Measurements from ENCODE around the gene TBL1Y. TPM values are rescaled to one million over a fixed set of nuclear protein-coding genes. Genes with fewer than 3 reads are reported as not detected.
A peak's percentile ranks its signal among the peaks of the same experiment; 100 is the strongest.

TBL1Y gene
- total RNA-seq, 1 experiment from 2014 or later = not detected

GRCh38 chrY:6935497-6935896 lies 25.0 kb downstream of the TBL1Y start:
- Histone ChIP-seq H3K9me3 (replicated peaks) (no peaks in the 10 kb centered on the region), H3K4me1 (replicated peaks) (no peaks in the 10 kb centered on the region), H3K4me3 (no peak overlapping the region), H3K27me3 (replicated peaks) (no peaks in the 10 kb centered on the region), H3K27ac (no peak overlapping the region), H3K36me3 (no peaks in the 10 kb centered on the region)
- no peak for DNase-seq (ENCODE audit: low read depth in 1 of 2, low spot score in 2 of 2)

- no peak for DNase-seq (ENCODE audit: low read depth in 1 of 2, low spot score in 2 of 2)
- H3K4me3 ChIP-seq = no peak overlapping the region
- no peaks in the 10 kb centered on the region for H3K27me3 ChIP-seq (replicated peaks)
- H3K36me3 ChIP-seq = no peaks in the 10 kb centered on the region
- no peak overlapping the region for H3K27ac ChIP-seq
- H3K4me1 ChIP-seq (replicated peaks) = no peaks in the 10 kb centered on the region
- H3K9me3 ChIP-seq (replicated peaks) = no peaks in the 10 kb centered on the region
Observed at GRCh38 chrY:6947695-6948094, 37.2 kb downstream of the TBL1Y start.

DNA sequence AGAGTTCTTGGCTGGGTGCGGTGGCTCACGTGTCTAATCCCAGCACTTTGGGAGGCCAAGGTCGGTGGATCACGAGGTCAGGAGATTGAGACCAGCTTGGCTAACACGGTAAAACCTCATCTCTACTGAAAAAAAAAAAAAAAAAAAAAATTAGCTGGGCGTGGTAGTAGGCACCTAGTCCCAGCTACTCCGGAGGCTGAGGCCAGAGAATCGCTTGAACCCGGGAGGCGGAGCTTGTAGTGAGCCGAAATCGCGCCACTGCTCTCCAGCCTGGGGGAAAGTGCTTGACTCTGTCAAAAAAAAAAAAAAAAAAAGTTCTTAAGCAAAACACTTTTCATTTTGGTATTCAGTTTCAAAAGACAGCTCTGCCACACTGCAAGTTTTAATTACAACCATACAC lies 37.9 kb downstream of the TBL1Y start:
- no peak overlapping the region for H3K4me3 ChIP-seq

GRCh38 chrY:6949947-6950346 lies 39.5 kb downstream of the TBL1Y start:
- no peaks in the 10 kb centered on the region for H3K27me3 ChIP-seq (replicated peaks)
- H3K27ac ChIP-seq = no peak overlapping the region
- H3K36me3 ChIP-seq = no peaks in the 10 kb centered on the region
- no peaks in the 10 kb centered on the region for H3K4me1 ChIP-seq (replicated peaks)
- no peaks in the 10 kb centered on the region for H3K9me3 ChIP-seq (replicated peaks)
- DNase-seq (ENCODE audit: low read depth in 1 of 2, low spot score in 2 of 2) = no peak
- no peak overlapping the region for H3K4me3 ChIP-seq

More for the DNA sequence above, 37.9 kb downstream of the TBL1Y start:
- no peak overlapping the region for H3K27ac ChIP-seq
- no peaks in the 10 kb centered on the region for H3K36me3 ChIP-seq
- H3K9me3 ChIP-seq (replicated peaks) = no peaks in the 10 kb centered on the region
- no peak for DNase-seq (ENCODE audit: low read depth in 1 of 2, low spot score in 2 of 2)
- no peaks in the 10 kb centered on the region for H3K4me1 ChIP-seq (replicated peaks)
- H3K27me3 ChIP-seq (replicated peaks) = no peaks in the 10 kb centered on the region

DNA sequence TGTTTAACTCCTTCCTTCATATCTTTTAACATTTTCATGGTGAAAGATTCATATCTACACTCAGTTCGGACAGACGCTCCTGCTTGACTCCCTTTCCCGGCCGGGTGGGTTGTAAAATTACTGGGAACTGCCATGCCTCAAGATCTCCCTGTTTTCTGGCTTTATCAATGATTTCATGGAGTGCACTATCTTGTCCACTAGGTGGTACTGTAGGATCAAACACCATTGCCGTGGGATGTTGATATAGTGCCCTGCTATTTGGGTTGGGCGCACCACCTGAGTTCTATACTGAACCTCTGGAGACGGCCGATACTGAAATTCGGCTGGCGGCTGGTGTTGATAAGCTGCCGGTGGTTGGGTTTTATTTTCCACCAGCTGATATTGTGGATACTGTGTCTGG lies 54.2 kb downstream of the TBL1Y start:
- Histone ChIP-seq H3K27ac (no peak overlapping the region), H3K9me3 (replicated peaks) (no peaks in the 10 kb centered on the region), H3K4me3 (no peak overlapping the region), H3K36me3 (no peaks in the 10 kb centered on the region), H3K27me3 (replicated peaks) (no peaks in the 10 kb centered on the region), H3K4me1 (replicated peaks) (no peaks in the 10 kb centered on the region)
- DNase-seq (ENCODE audit: low read depth in 1 of 2, low spot score in 2 of 2) = peak in 1 of 2 experiments; percentile 2

DNA sequence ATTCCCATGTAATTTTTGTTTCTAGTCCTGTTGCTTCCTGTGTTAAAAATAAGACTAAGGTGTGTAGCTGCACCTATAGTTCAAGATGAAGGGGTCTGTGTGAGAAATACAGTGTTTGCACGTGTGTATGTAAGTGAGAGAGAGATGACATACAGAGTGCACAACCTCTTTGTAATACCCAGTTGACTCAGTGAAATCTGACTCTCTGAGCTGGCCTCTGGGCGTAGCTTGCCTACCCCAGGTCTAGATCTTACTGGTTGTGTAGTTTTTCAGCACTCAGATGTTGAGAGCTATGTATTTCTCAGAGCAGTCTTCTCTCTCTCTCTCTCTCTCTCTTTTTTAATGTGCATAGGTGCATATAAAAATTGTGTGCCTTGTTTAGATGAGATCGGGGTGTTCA lies 56.0 kb downstream of the TBL1Y start:
- H3K36me3 ChIP-seq = no peaks in the 10 kb centered on the region
- H3K9me3 ChIP-seq (replicated peaks) = no peaks in the 10 kb centered on the region
- no peaks in the 10 kb centered on the region for H3K27me3 ChIP-seq (replicated peaks)
- no peaks in the 10 kb centered on the region for H3K4me1 ChIP-seq (replicated peaks)
- no peak overlapping the region for H3K27ac ChIP-seq
- DNase-seq (ENCODE audit: low read depth in 1 of 2, low spot score in 2 of 2) = no peak
- H3K4me3 ChIP-seq = no peak overlapping the region

DNA sequence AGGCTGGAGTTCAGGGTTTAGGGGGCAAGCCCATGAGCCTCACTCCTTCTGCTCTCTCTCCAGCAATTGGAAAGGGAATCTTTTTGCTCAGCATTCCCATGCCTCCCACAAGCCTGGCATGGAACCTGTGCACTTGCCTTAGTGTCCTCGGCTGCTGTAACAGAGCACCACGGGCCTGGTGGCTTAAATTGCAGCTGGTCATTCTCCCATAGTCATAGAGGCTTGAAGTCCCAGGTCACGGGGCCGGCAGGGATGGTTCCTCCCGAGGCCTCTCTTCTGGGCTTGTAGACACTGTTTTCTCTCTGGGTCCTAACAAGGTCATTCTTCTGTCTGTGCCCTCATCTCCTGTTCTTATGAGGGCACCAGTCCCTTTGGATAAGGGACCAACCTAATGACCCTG lies 57.2 kb downstream of the TBL1Y start:
- DNase-seq (ENCODE audit: low read depth in 1 of 2, low spot score in 2 of 2) = no peak
- H3K9me3 ChIP-seq (replicated peaks) = no peaks in the 10 kb centered on the region
- H3K27ac ChIP-seq = no peak overlapping the region
- no peaks in the 10 kb centered on the region for H3K36me3 ChIP-seq
- H3K4me3 ChIP-seq = no peak overlapping the region
- no peaks in the 10 kb centered on the region for H3K4me1 ChIP-seq (replicated peaks)
- H3K27me3 ChIP-seq (replicated peaks) = no peaks in the 10 kb centered on the region

- no peaks in the 10 kb centered on the region for H3K27me3 ChIP-seq (replicated peaks)
- no peaks in the 10 kb centered on the region for H3K36me3 ChIP-seq
- H3K4me3 ChIP-seq = no peak overlapping the region
- DNase-seq (ENCODE audit: low read depth in 1 of 2, low spot score in 2 of 2) = no peak
- no peak overlapping the region for H3K27ac ChIP-seq
- H3K4me1 ChIP-seq (replicated peaks) = no peaks in the 10 kb centered on the region
- H3K9me3 ChIP-seq (replicated peaks) = no peaks in the 10 kb centered on the region
Observed at GRCh38 chrY:6968191-6968590, 57.7 kb downstream of the TBL1Y start.

GRCh38 chrY:6972271-6972887 lies 61.9 kb downstream of the TBL1Y start:
- Histone ChIP-seq H3K27ac (no peak overlapping the region), H3K4me3 (no peak overlapping the region), H3K4me1 (replicated peaks) (no peaks in the 10 kb centered on the region), H3K27me3 (replicated peaks) (no peaks in the 10 kb centered on the region), H3K9me3 (replicated peaks) (no peaks in the 10 kb centered on the region), H3K36me3 (no peaks in the 10 kb centered on the region)
- no peak for DNase-seq (ENCODE audit: low read depth in 1 of 2, low spot score in 2 of 2)

DNA sequence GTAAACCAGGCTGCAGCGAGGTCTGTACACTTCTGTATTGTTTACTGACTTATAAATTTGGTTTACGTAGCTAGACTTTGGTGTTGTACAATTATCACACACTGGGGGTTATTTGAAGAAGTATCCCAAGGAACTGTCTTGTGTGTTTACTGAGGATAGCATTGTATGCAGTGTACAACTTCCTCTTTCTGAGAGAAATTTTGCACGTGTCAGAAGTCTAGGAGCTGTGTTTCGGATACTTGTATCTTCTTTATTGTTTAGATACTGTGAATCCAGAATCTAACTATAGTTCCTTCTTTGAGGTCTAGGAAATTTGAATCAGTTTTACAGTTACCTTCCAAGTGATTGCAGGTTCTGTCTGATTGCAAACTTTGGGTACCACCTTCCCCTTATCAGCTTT lies 64.5 kb downstream of the TBL1Y start:
- Histone ChIP-seq H3K27ac (no peak overlapping the region), H3K4me1 (replicated peaks) (no peaks in the 10 kb centered on the region), H3K4me3 (no peak overlapping the region), H3K9me3 (replicated peaks) (no peaks in the 10 kb centered on the region), H3K27me3 (replicated peaks) (no peaks in the 10 kb centered on the region), H3K36me3 (no peaks in the 10 kb centered on the region)
- DNase-seq (ENCODE audit: low read depth in 1 of 2, low spot score in 2 of 2) = no peak

DNA sequence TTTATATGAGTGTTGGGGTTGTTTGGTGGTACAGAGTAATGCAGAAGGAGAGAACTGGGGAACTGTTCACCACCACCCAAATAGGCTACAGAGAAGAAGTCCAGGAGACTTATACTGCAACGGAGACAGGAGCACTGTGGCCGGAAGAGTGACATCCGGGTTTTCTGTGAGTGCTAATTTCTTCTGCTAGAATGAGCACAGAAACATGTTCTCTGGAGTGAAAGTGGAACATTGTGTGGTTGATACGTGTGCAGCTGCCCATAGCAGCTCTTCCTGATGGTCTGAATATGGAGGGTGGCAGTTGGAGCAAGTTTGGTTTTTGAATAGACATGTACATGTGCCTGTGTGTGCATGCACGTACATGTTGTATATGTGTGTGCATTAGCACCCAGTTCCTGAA lies 67.3 kb downstream of the TBL1Y start:
- H3K4me3 ChIP-seq = no peak overlapping the region
- H3K4me1 ChIP-seq (replicated peaks) = no peaks in the 10 kb centered on the region
- H3K27ac ChIP-seq = no peak overlapping the region
- H3K27me3 ChIP-seq (replicated peaks) = no peaks in the 10 kb centered on the region
- no peaks in the 10 kb centered on the region for H3K9me3 ChIP-seq (replicated peaks)
- no peak for DNase-seq (ENCODE audit: low read depth in 1 of 2, low spot score in 2 of 2)
- no peaks in the 10 kb centered on the region for H3K36me3 ChIP-seq

DNA sequence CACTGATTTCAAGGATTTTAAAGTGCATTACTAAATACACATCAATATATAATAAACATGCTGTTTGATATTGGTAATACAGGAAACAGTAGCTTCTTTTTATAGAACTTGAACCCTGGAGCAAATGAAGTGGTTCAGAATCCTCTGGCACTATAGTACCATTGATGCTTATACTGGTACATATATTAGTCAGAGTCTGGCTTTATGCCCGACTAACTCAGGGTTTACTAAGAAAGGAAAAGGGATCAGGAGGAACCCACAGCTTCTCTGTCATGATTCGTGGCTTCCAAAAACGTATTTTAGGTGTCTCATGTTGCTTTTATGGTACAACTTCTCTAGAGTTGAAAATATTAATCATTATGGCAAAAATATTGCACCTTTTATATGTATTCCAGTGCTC lies 72.7 kb downstream of the TBL1Y start:
- Histone ChIP-seq H3K27ac (no peak overlapping the region), H3K4me3 (no peak overlapping the region), H3K36me3 (no peaks in the 10 kb centered on the region), H3K9me3 (replicated peaks) (no peaks in the 10 kb centered on the region), H3K4me1 (replicated peaks) (no peaks in the 10 kb centered on the region), H3K27me3 (replicated peaks) (no peaks in the 10 kb centered on the region)
- no peak for DNase-seq (ENCODE audit: low read depth in 1 of 2, low spot score in 2 of 2)

- no peaks in the 10 kb centered on the region for H3K27me3 ChIP-seq (replicated peaks)
- H3K36me3 ChIP-seq = no peaks in the 10 kb centered on the region
- no peak for DNase-seq (ENCODE audit: low read depth in 1 of 2, low spot score in 2 of 2)
- no peak overlapping the region for H3K4me3 ChIP-seq
- no peaks in the 10 kb centered on the region for H3K4me1 ChIP-seq (replicated peaks)
- H3K9me3 ChIP-seq (replicated peaks) = no peaks in the 10 kb centered on the region
- no peak overlapping the region for H3K27ac ChIP-seq
Observed at GRCh38 chrY:6987811-6988210, 77.3 kb downstream of the TBL1Y start.

- Histone ChIP-seq H3K9me3 (replicated peaks) (no peaks in the 10 kb centered on the region), H3K27me3 (replicated peaks) (no peaks in the 10 kb centered on the region), H3K4me1 (replicated peaks) (no peaks in the 10 kb centered on the region), H3K27ac (no peak overlapping the region), H3K4me3 (no peak overlapping the region), H3K36me3 (no peaks in the 10 kb centered on the region)
- no peak for DNase-seq (ENCODE audit: low read depth in 1 of 2, low spot score in 2 of 2)
Observed at GRCh38 chrY:6989886-6990620, 79.6 kb downstream of the TBL1Y start.

GRCh38 chrY:6992041-6992440 lies 81.5 kb downstream of the TBL1Y start:
- Histone ChIP-seq H3K27me3 (replicated peaks) (no peaks in the 10 kb centered on the region), H3K36me3 (no peaks in the 10 kb centered on the region), H3K4me1 (replicated peaks) (no peaks in the 10 kb centered on the region), H3K27ac (no peak overlapping the region), H3K9me3 (replicated peaks) (no peaks in the 10 kb centered on the region), H3K4me3 (no peak overlapping the region)
- DNase-seq (ENCODE audit: low read depth in 1 of 2, low spot score in 2 of 2) = no peak

All from SJSA1 (cell line).